NT2/D1 (cell line): ENCODE results near the gene SMPDL3A.
A peak's percentile ranks its signal among the peaks of the same experiment; 100 is the strongest.

Experiments used
- DNase-seq: peaks from one replicate; pipeline ENCODE4 v3.0.0-alpha.2; 2011; ENCODE audit warnings: low read depth, low spot score
- H3K27me3 ChIP-seq: 2 replicates; pipeline ENCODE4 v1.6.0; 2011; ENCODE audit warnings: mild to moderate bottlenecking; ENCODE audit not compliant: insufficient read length, insufficient read depth
- H3K36me3 ChIP-seq: 2 replicates; pipeline ENCODE4 v1.6.1; 2011; ENCODE audit warnings: mild to moderate bottlenecking, low read length, mixed read lengths; ENCODE audit not compliant: insufficient read depth, insufficient read length
- H3K4me1 ChIP-seq: 2 replicates; pipeline ENCODE4 v1.5.1; 2011; ENCODE audit not compliant: insufficient read depth, insufficient read length
- H3K4me3 ChIP-seq: 2 replicates; pipeline ENCODE4 v1.5.1; 2011; ENCODE audit warnings: low read depth; ENCODE audit not compliant: insufficient read length
- H3K9ac ChIP-seq: 2 replicates; pipeline ENCODE4 v1.6.0; 2011; ENCODE audit warnings: low read depth; ENCODE audit not compliant: insufficient read length
- H3K9me3 ChIP-seq: 2 replicates; pipeline ENCODE4 v1.5.1; 2011; ENCODE audit warnings: mild to moderate bottlenecking, low read length; ENCODE audit not compliant: insufficient read depth
- SUZ12 ChIP-seq: IDR thresholded peaks from 2 replicates; pipeline ENCODE4 v1.6.1; 2011; ENCODE audit not compliant: insufficient read length, insufficient read depth; ENCODE audit errors: extremely low read depth
- YY1 ChIP-seq: IDR thresholded peaks from 2 replicates; pipeline ENCODE4 v1.6.1; 2011; ENCODE audit not compliant: insufficient read length, insufficient read depth
- ZNF274 ChIP-seq: IDR thresholded peaks from 2 replicates; pipeline ENCODE4 v1.6.1; 2011; ENCODE audit warnings: mild to moderate bottlenecking, low read depth, low read length

The SMPDL3A gene

DNA sequence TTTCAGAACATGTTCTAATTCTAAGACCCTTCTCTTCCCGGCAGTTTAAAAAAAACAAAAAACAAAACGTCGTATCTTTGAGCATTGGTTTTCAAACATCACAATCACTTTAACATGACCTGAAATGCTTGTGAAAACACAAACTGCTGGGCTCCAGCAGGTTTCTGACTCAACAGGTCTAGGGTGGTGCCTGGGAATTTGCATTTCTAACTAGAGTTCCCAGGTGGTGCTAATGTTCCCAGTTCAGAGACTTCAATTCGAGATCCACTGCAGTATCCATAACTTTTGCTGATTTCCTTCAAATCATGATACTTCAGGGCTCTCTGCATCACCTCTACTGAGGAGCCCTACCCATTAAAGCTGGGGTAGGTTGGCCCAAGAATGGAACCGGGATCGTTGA lies 850 bp upstream of the SMPDL3A start:
- Histone ChIP-seq H3K9me3 (no peaks in the 10 kb centered on the region), H3K27me3 (peaks cover 2% of the 10 kb centered on the region), H3K4me3 (no peak overlapping the region), H3K4me1 (no peaks in the 10 kb centered on the region), H3K36me3 (no peaks in the 10 kb centered on the region), H3K9ac (no peak overlapping the region)
- TF ChIP-seq SUZ12 (no peak), ZNF274 (no peak), YY1 (no peak)
- no peak for DNase-seq

DNA sequence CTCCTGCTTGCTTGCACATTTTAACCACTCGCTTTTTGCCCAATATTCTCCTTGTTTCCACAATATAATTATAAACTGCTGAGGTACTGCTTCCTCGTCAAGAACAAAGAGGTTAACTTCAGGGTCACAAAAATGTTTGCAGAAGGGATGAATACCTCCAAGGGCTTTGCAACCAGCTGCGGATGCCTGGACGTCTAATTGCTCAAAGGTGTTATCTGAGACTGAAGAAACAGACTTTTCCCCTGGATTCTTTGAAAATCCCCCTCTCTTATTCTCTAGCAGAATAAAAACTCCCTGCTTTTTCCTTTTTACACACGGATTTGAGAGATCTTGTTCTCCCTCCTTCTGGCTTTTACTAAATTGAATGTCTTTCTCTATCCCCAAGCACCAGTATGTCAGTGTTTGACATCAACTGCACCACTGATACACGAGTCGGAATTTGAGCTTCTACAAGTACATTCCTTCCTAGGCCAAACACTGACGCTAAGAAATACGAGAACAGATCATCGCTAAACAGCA lies 336 bp upstream of the SMPDL3A start:
- no peaks in the 10 kb centered on the region for H3K36me3 ChIP-seq
- H3K4me3 ChIP-seq, result peak overlapping the region; percentile 77
- no peaks in the 10 kb centered on the region for H3K9me3 ChIP-seq
- DNase-seq, result no peak
- TF ChIP-seq YY1 (no peak), ZNF274 (no peak), SUZ12 (no peak)
- peak overlapping the region; percentile 74 for H3K9ac ChIP-seq
- H3K4me1 ChIP-seq, result no peaks in the 10 kb centered on the region
- H3K27me3 ChIP-seq, result peaks cover 2% of the 10 kb centered on the region

DNA sequence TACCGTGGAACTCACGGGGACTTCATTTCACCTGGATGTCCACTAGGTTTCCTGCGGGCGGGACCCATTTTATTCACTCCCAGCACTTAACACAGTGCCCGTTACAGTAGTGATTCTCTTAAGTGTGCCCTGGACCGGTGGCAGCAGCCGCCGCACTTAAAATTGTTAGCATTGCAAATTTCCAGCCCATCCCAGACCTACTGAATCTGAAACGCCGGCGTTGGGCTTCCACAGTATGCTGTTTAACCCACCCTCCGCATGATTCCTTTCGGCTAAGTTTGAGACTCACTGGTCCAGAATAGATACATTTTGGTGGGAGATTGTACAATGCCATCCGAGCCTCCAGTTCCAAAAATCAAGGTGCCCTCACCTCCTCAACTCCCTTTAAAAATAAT lies 967 bp downstream of the SMPDL3A start:
- Histone ChIP-seq H3K27me3 (peaks cover 2% of the 10 kb centered on the region), H3K9me3 (no peaks in the 10 kb centered on the region), H3K4me1 (no peaks in the 10 kb centered on the region), H3K36me3 (no peaks in the 10 kb centered on the region), H3K4me3 (peak overlapping the region; percentile 77), H3K9ac (peak overlapping the region; percentile 74)
- TF ChIP-seq YY1 (no peak), SUZ12 (no peak), ZNF274 (no peak)
- no peak for DNase-seq

DNA sequence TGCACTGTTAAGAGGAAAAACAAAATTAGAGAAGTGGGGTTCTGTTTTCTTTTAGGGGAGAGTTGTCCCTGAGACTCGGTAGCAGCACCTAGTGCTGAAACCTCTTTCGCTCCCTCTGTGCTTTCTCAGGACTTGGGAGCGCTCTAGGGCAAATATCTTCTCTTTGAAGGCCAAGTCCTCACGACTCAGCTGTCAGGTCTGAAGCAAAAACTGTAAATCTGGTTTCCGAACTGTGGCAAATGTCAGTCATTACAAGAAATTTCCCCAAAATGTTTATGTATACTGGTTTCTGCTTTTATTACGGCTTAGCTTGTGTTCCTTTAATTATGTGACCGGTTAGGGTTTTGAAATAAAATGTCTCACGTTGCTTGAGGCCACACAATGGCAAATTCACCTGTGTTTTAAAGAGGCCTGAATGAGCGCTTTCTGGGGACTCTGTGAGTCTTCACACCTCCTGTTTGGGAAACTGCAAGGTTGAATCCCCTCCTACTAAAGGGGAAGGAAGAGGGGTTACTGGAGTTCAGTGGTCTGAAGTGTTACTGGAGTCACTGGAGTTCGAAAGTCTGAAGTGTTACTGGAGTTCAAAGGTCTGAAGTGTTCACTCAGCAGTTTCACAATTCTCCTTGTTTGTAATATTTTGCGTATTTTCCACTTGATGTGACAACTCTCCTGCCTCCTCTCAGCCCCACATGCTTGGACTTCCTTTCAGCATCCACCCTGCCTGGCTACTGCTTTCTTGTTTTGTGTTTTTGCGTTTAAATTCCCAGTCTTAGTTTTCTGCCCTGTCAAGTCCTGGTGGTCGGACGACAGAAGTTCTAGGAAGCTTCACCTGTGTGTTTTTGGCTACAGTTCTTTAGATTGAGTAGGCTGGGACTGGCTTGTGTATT lies 1.6 kb downstream of the SMPDL3A start:
- DNase-seq, result no peak
- Histone ChIP-seq H3K4me3 (peak overlapping the region; percentile 77), H3K9ac (peak overlapping the region; percentile 47), H3K36me3 (no peaks in the 10 kb centered on the region), H3K4me1 (no peaks in the 10 kb centered on the region), H3K9me3 (no peaks in the 10 kb centered on the region), H3K27me3 (peaks cover 2% of the 10 kb centered on the region)
- TF ChIP-seq YY1 (no peak), SUZ12 (no peak), ZNF274 (no peak)

DNA sequence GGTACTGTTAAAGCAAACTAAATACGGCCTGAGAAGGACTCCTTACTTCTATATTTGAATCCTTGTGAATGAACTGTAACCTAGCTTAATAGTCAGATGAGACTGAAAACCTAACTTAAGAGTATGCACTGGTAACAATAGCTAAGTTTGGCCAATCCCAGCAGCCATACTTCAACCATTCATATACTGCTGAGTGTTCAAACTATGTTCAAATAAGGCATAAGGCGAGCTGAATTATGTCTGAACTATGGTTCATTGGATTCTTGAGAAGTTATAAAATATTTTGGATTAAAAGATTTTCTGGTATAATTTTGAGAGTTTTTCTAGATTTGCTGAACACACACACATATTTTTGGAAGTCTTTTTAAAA lies 2.2 kb downstream of the SMPDL3A start:
- TF ChIP-seq SUZ12, result no peak
- TF ChIP-seq YY1, result no peak
- no peak for TF ChIP-seq ZNF274
- Histone ChIP-seq H3K9me3 (no peaks in the 10 kb centered on the region), H3K27me3 (peaks cover 2% of the 10 kb centered on the region), H3K4me3 (no peak overlapping the region), H3K4me1 (no peaks in the 10 kb centered on the region), H3K36me3 (no peaks in the 10 kb centered on the region), H3K9ac (no peak overlapping the region)
- DNase-seq, result no peak

GRCh38 chr6:122792766-122793165 lies 3.7 kb downstream of the SMPDL3A start:
- H3K27me3 ChIP-seq, result peaks cover 2% of the 10 kb centered on the region
- no peak for DNase-seq
- TF ChIP-seq SUZ12, result no peak
- TF ChIP-seq ZNF274, result no peak
- no peak for TF ChIP-seq YY1
- H3K9me3 ChIP-seq, result no peaks in the 10 kb centered on the region
- H3K4me3 ChIP-seq, result no peak overlapping the region
- no peak overlapping the region for H3K9ac ChIP-seq
- H3K4me1 ChIP-seq, result no peaks in the 10 kb centered on the region
- no peaks in the 10 kb centered on the region for H3K36me3 ChIP-seq

GRCh38 chr6:122797537-122797936 lies 8.5 kb downstream of the SMPDL3A start:
- Histone ChIP-seq H3K4me1 (no peaks in the 10 kb centered on the region), H3K36me3 (no peaks in the 10 kb centered on the region), H3K27me3 (no peaks in the 10 kb centered on the region), H3K9ac (no peak overlapping the region), H3K4me3 (no peak overlapping the region), H3K9me3 (no peaks in the 10 kb centered on the region)
- DNase-seq, result no peak
- TF ChIP-seq ZNF274 (no peak), YY1 (no peak), SUZ12 (no peak)
